ENCODE measurements around the gene PTCD1. TPM values are rescaled to one million over a fixed set of nuclear protein-coding genes. Genes with fewer than 3 reads are reported as not detected.

PTCD1 gene
- polyA plus RNA-seq, 1 donor (not counting 4 experiments of a cell fraction or from before 2014, with no cell fraction given) = 2.8 TPM

- no peak overlapping the region for H3K9ac ChIP-seq (ENCODE audit: control insufficient read depth, extremely low read depth, insufficient read depth, low read length)
Observed at GRCh38 chr7:99478464-99479440, 40.2 kb upstream of the PTCD1 start.

GRCh38 chr7:99476107-99476506 is 37.5 kb upstream of the PTCD1 start:
- H3K4me2 ChIP-seq (ENCODE audit: control insufficient read depth, extremely low read depth, insufficient read depth, low read depth, low read length) = no peak overlapping the region
- no peaks in the 10 kb centered on the region for H3K9me3 ChIP-seq (ENCODE audit: control insufficient read depth, low read depth, low read length)
- H3K27ac ChIP-seq (ENCODE audit: control insufficient read depth, insufficient read depth, low read length) = no peak overlapping the region
- no peaks in the 10 kb centered on the region for H4K20me1 ChIP-seq (ENCODE audit: control insufficient read depth, extremely low read depth, insufficient read depth, low read length)
- no peak overlapping the region for H2AFZ ChIP-seq (ENCODE audit: control insufficient read depth, low read length)
- no peaks in the 10 kb centered on the region for H3K9me1 ChIP-seq (ENCODE audit: control insufficient read depth, extremely low read depth, insufficient read depth, low read length)
- H3K79me2 ChIP-seq (ENCODE audit: control insufficient read depth, insufficient read depth, low read length) = peaks cover 57% of the 10 kb centered on the region
- DNase-seq (ENCODE audit: low read depth, low spot score) (no peak), FAIRE-seq (no peak)
- H3K36me3 ChIP-seq (ENCODE audit: control insufficient read depth in 2 of 2, extremely low read depth in 1 of 2, insufficient read depth in 2 of 2, low read length in 2 of 2) = peaks cover 8 to 13% of the 10 kb centered on the region in 2 experiments
- peaks cover 6% of the 10 kb centered on the region for H3K4me1 ChIP-seq (ENCODE audit: control insufficient read depth, extremely low read depth, insufficient read depth, low read length)
- no peak overlapping the region for H3K9ac ChIP-seq (ENCODE audit: control insufficient read depth, extremely low read depth, insufficient read depth, low read length)
- TF ChIP-seq EZH2 (IDR thresholded peaks at IDR 0.05; ENCODE audit: low read length) (no peak), CTCF (optimal IDR thresholded peaks at IDR 0.05 in 1 of 3, IDR thresholded peaks at IDR 0.05 in 1 of 3, conservative IDR thresholded peaks at IDR 0.05 in 1 of 3; ENCODE audit: extremely low read depth in 1 of 3, insufficient read depth in 2 of 3, low read length in 3 of 3) (no peak)
- H3K27me3 ChIP-seq (ENCODE audit: control insufficient read depth, extremely low read depth, insufficient read depth, low read length) = no peaks in the 10 kb centered on the region
- dilution Hi-C loops (cut with MboI; ENCODE audit: extremely low pct_ligation_motif_present, low sequenced_read_pairs) = no loop called here
- H3K4me3 ChIP-seq (ENCODE audit: control insufficient read depth in 2 of 3, extremely low read depth in 1 of 3, insufficient read depth in 2 of 3, low read depth in 1 of 3, low read length in 3 of 3) = no peak overlapping the region

More at GRCh38 chr7:99478464-99479440, 40.2 kb upstream of the PTCD1 start:
- TF ChIP-seq CTCF (optimal IDR thresholded peaks at IDR 0.05 in 1 of 3, IDR thresholded peaks at IDR 0.05 in 1 of 3, conservative IDR thresholded peaks at IDR 0.05 in 1 of 3; ENCODE audit: extremely low read depth in 1 of 3, insufficient read depth in 2 of 3, low read length in 3 of 3) (no peak), EZH2 (IDR thresholded peaks at IDR 0.05; ENCODE audit: low read length) (no peak)
- no peak overlapping the region for H2AFZ ChIP-seq (ENCODE audit: control insufficient read depth, low read length)
- H3K9me3 ChIP-seq (ENCODE audit: control insufficient read depth, low read depth, low read length) = no peaks in the 10 kb centered on the region
- H3K27ac ChIP-seq (ENCODE audit: control insufficient read depth, insufficient read depth, low read length) = no peak overlapping the region
- H3K9me1 ChIP-seq (ENCODE audit: control insufficient read depth, extremely low read depth, insufficient read depth, low read length) = no peaks in the 10 kb centered on the region
- no peaks in the 10 kb centered on the region for H3K27me3 ChIP-seq (ENCODE audit: control insufficient read depth, extremely low read depth, insufficient read depth, low read length)
- peaks cover 8 to 14% of the 10 kb centered on the region in 2 experiments for H3K36me3 ChIP-seq (ENCODE audit: control insufficient read depth in 2 of 2, extremely low read depth in 1 of 2, insufficient read depth in 2 of 2, low read length in 2 of 2)
- H4K20me1 ChIP-seq (ENCODE audit: control insufficient read depth, extremely low read depth, insufficient read depth, low read length) = no peaks in the 10 kb centered on the region
- no peak overlapping the region for H3K4me2 ChIP-seq (ENCODE audit: control insufficient read depth, extremely low read depth, insufficient read depth, low read depth, low read length)
- no peak for FAIRE-seq
- DNase-seq (ENCODE audit: low read depth, low spot score) = no peak
- H3K79me2 ChIP-seq (ENCODE audit: control insufficient read depth, insufficient read depth, low read length) = peaks cover 49% of the 10 kb centered on the region
- dilution Hi-C loops (cut with MboI; ENCODE audit: extremely low pct_ligation_motif_present, low sequenced_read_pairs) = no loop called here
- no peak overlapping the region for H3K4me3 ChIP-seq (ENCODE audit: control insufficient read depth in 2 of 3, extremely low read depth in 1 of 3, insufficient read depth in 2 of 3, low read depth in 1 of 3, low read length in 3 of 3)
- peaks cover 2% of the 10 kb centered on the region for H3K4me1 ChIP-seq (ENCODE audit: control insufficient read depth, extremely low read depth, insufficient read depth, low read length)
